ENCODE results near the gene DSG1.
"Not testable (repeated sequence)": the region's sequence is repeated elsewhere in the genome, so short reads cannot be mapped to it uniquely, and the experiment has no call there.

DSG1 gene

GRCh38 chr18:31343454-31343853 lies 25.5 kb downstream of the DSG1 start:
- no peak for DNase-seq (ENCODE audit: low read depth in 3 of 3)

- not testable (repeated sequence) for DNase-seq (ENCODE audit: low read depth in 3 of 3)
Observed at GRCh38 chr18:31353336-31353735, 35.4 kb downstream of the DSG1 start.

GRCh38 chr18:31354990-31355389 lies 37.0 kb downstream of the DSG1 start:
- no peak for DNase-seq (ENCODE audit: low read depth in 3 of 3)

GRCh38 chr18:31356025-31356424 lies 38.1 kb downstream of the DSG1 start:
- DNase-seq (ENCODE audit: low read depth in 3 of 3) = no peak

GRCh38 chr18:31364190-31364589 lies 46.2 kb downstream of the DSG1 start:
- no peak for DNase-seq (ENCODE audit: low read depth in 3 of 3)

GRCh38 chr18:31369478-31369877 lies 51.5 kb downstream of the DSG1 start:
- DNase-seq (ENCODE audit: low read depth in 3 of 3) = no peak

- no peak for DNase-seq (ENCODE audit: low read depth in 3 of 3)
Observed at GRCh38 chr18:31371989-31372388, 54.0 kb downstream of the DSG1 start.

- no peak for DNase-seq (ENCODE audit: low read depth in 3 of 3)
Observed at GRCh38 chr18:31373641-31374040, 55.7 kb downstream of the DSG1 start.

- DNase-seq (ENCODE audit: low read depth in 3 of 3) = no peak
Observed at GRCh38 chr18:31376477-31376876, 58.5 kb downstream of the DSG1 start, which contains the start of gene DSG4. TSS of gene DSG4 (plus strand) at chr18:31376777. CDS start at chr18:31376912, 135 bp downstream.

GRCh38 chr18:31380912-31381311 lies 63.0 kb downstream of the DSG1 start:
- DNase-seq (ENCODE audit: low read depth in 3 of 3) = no peak

GRCh38 chr18:31382107-31382506 lies 64.1 kb downstream of the DSG1 start:
- no peak for DNase-seq (ENCODE audit: low read depth in 3 of 3)

GRCh38 chr18:31386741-31387140 lies 68.8 kb downstream of the DSG1 start:
- DNase-seq (ENCODE audit: low read depth in 3 of 3) = no peak

- no peak for DNase-seq (ENCODE audit: low read depth in 3 of 3)
Observed at GRCh38 chr18:31393286-31393685, 75.3 kb downstream of the DSG1 start.

- no peak for DNase-seq (ENCODE audit: low read depth in 3 of 3)
Observed at GRCh38 chr18:31396796-31397612, 79.0 kb downstream of the DSG1 start.

- no peak for DNase-seq (ENCODE audit: low read depth in 3 of 3)
Observed at GRCh38 chr18:31398191-31398590, 80.2 kb downstream of the DSG1 start.

GRCh38 chr18:31399306-31400032 lies 81.5 kb downstream of the DSG1 start:
- DNase-seq (ENCODE audit: low read depth in 3 of 3) = no peak

GRCh38 chr18:31401156-31402025 lies 83.4 kb downstream of the DSG1 start:
- DNase-seq (ENCODE audit: low read depth in 3 of 3) = no peak

- no peak for DNase-seq (ENCODE audit: low read depth in 3 of 3)
Observed at GRCh38 chr18:31402026-31402373, 84.0 kb downstream of the DSG1 start.

- DNase-seq (ENCODE audit: low read depth in 3 of 3) = no peak
Observed at GRCh38 chr18:31403409-31403808, 85.4 kb downstream of the DSG1 start.

Data from stimulated activated CD4-positive, alpha-beta T cell treated with anti-CD3 and anti-CD28 coated beads, TNF-alpha, amount 100 ng/mL, for 4 hours (primary cell).